Panc1 (cell line): ENCODE measurements around the gene TRMT5. TPM values are rescaled to one million over a fixed set of nuclear protein-coding genes. Genes with fewer than 3 reads are reported as not detected.

Source experiments
- ATAC-seq: fragments of 200-7000 bp; cut with Tn5 transposase; 2 replicates; pipeline ENCODE4 v1.9.1; 2020; ENCODE audit warnings: mild to moderate bottlenecking, moderate library complexity
- BruUV-seq: library from RNA; stranded (reverse); fragments of 400-500 nt; replicated peaks from 2 replicates; lab custom pipeline; 2021; lab: Mats Ljungman, UMichigan
- CTCF ChIA-PET: fragments of 300-600 bp; sonication (Branson Sonifier 250); formaldehyde crosslinking; loops from one replicate; lab custom pipeline; 2022; ENCODE audit warnings: antibody characterized with exemption; lab: Charles Lee
- POLR2A ChIA-PET: fragments of 300-600 bp; sonication (Branson Sonifier 250); formaldehyde crosslinking; loops from one replicate; lab custom pipeline; 2022; ENCODE audit warnings: antibody characterized with exemption; lab: Charles Lee
- DNase-seq: peaks from one replicate; pipeline ENCODE4 v3.0.0-alpha.2; 2010; ENCODE audit warnings: low read depth, low spot score
- H3K27ac ChIP-seq: 2 replicates; pipeline ENCODE4 v1.5.1; 2011; ENCODE audit warnings: mild to moderate bottlenecking, low read length, inconsistent platforms
- H3K27me3 ChIP-seq: fragments of 200-500 bp; sonication (Bioruptor generic); 2 replicates; pipeline ENCODE4 v1.6.0; 2014; ENCODE audit warnings: low read length, inconsistent platforms; ENCODE audit not compliant: control insufficient read depth, insufficient read depth
- H3K36me3 ChIP-seq: fragments of 200-500 bp; sonication (Bioruptor generic); 2 replicates; pipeline ENCODE4 v1.5.1; 2014; ENCODE audit warnings: inconsistent platforms, mild to moderate bottlenecking, low read length, moderate library complexity; ENCODE audit not compliant: control insufficient read depth, insufficient read depth
- H3K4me1 ChIP-seq: 2 replicates; pipeline ENCODE4 v1.5.1; 2011; ENCODE audit warnings: inconsistent platforms, mild to moderate bottlenecking, low read length, moderate library complexity; ENCODE audit not compliant: control insufficient read depth, insufficient read depth
- H3K4me3 ChIP-seq, 2 experiments: 2 replicates each; pipeline ENCODE4 v1.5.1; 2011 to 2012; ENCODE audit warnings: low read depth in 2 of 2, low read length in 2 of 2, mild to moderate bottlenecking in 2 of 2, inconsistent platforms in 1 of 2, moderate library complexity in 1 of 2
- H3K9me3 ChIP-seq: fragments of 200-500 bp; sonication (Bioruptor generic); 2 replicates; pipeline ENCODE4 v1.5.1; 2014; ENCODE audit warnings: low read depth, mild to moderate bottlenecking, inconsistent platforms, low read length, moderate library complexity; ENCODE audit not compliant: control insufficient read depth, insufficient read depth
- POLR2AphosphoS5 ChIP-seq: IDR thresholded peaks from 2 replicates; pipeline ENCODE4 v1.6.1; 2012; ENCODE audit warnings: mild to moderate bottlenecking, low read depth, low read length, moderate library complexity
- SIN3A ChIP-seq: IDR thresholded peaks from 2 replicates; pipeline ENCODE4 v1.6.1; 2012; ENCODE audit warnings: low read depth, mild to moderate bottlenecking, low read length, moderate library complexity, borderline replicate concordance; ENCODE audit not compliant: insufficient read depth
- TCF7L2 ChIP-seq: IDR thresholded peaks from 2 replicates; pipeline ENCODE4 v1.6.1; 2011; ENCODE audit warnings: mild to moderate bottlenecking, low read depth, low read length, inconsistent platforms
- in situ Hi-C: cut with HindIII; loops from 2 replicates; pipeline ENCODE4 v1.10.0; 2016; ENCODE audit warnings: low sequenced_read_pairs, low pct_unique_long_range_greater_than_20kb
- intact Hi-C: fragments of 100-400 bp; cut with micrococcal nuclease; formaldehyde crosslinking; loops from one replicate; pipeline ENCODE4 v1.10.0; 2022; ENCODE audit not compliant: unreplicated experiment
- total RNA-seq: library from RNA; stranded (reverse); gene quantifications from one replicate; pipeline ENCODE4 v1.2.1, GENCODE V29; 2021; ENCODE audit not compliant: unreplicated experiment
- TF ChIP-seq, protein P1 (sequence below), 2 experiments: IDR thresholded peaks; 2 replicates each; pipeline ENCODE4 v1.6.1; 2011 to 2012; ENCODE audit warnings: low read depth in 2 of 2, control low read depth in 1 of 2, low read length in 1 of 2, mild to moderate bottlenecking in 1 of 2, moderate library complexity in 1 of 2; ENCODE audit not compliant: insufficient read depth in 1 of 2
- TF ChIP-seq, protein P2 (sequence below): fragments of 450-650 bp; IDR thresholded peaks from 2 replicates; pipeline ENCODE4 v1.5.1; 2017; ENCODE audit warnings: mild to moderate bottlenecking

Gene TRMT5
- total RNA-seq, 1 experiment from 2014 or later = 14.9 TPM

DNA sequence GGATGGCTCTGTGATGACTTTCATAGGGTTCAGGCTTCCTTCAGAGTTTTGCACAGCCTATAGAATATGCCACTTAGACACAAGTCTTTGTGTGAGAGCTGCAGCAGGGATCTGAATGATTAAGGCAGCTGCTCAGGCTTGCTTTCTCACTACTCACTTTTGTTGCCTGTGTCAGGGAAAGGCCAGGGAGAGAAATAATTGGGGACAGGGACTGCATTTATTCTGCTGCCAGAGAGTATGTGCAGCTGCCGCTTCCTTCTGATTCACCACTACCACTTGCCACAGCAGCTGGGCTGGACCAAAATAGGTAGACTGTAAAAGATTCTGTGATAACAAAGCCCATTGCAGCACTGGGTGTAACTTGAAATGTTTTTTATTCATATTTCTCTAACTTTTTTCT, 49.7 kb downstream of the TRMT5 start:
- TF ChIP-seq POLR2AphosphoS5 = no peak
- TF ChIP-seq, protein P1, sequence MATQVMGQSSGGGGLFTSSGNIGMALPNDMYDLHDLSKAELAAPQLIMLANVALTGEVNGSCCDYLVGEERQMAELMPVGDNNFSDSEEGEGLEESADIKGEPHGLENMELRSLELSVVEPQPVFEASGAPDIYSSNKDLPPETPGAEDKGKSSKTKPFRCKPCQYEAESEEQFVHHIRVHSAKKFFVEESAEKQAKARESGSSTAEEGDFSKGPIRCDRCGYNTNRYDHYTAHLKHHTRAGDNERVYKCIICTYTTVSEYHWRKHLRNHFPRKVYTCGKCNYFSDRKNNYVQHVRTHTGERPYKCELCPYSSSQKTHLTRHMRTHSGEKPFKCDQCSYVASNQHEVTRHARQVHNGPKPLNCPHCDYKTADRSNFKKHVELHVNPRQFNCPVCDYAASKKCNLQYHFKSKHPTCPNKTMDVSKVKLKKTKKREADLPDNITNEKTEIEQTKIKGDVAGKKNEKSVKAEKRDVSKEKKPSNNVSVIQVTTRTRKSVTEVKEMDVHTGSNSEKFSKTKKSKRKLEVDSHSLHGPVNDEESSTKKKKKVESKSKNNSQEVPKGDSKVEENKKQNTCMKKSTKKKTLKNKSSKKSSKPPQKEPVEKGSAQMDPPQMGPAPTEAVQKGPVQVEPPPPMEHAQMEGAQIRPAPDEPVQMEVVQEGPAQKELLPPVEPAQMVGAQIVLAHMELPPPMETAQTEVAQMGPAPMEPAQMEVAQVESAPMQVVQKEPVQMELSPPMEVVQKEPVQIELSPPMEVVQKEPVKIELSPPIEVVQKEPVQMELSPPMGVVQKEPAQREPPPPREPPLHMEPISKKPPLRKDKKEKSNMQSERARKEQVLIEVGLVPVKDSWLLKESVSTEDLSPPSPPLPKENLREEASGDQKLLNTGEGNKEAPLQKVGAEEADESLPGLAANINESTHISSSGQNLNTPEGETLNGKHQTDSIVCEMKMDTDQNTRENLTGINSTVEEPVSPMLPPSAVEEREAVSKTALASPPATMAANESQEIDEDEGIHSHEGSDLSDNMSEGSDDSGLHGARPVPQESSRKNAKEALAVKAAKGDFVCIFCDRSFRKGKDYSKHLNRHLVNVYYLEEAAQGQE (IDR thresholded peaks at IDR 0.05; ENCODE audit: insufficient read depth in 1 of 2, low read depth in 2 of 2, low read length in 1 of 2) = no peak
- TF ChIP-seq, protein P2, sequence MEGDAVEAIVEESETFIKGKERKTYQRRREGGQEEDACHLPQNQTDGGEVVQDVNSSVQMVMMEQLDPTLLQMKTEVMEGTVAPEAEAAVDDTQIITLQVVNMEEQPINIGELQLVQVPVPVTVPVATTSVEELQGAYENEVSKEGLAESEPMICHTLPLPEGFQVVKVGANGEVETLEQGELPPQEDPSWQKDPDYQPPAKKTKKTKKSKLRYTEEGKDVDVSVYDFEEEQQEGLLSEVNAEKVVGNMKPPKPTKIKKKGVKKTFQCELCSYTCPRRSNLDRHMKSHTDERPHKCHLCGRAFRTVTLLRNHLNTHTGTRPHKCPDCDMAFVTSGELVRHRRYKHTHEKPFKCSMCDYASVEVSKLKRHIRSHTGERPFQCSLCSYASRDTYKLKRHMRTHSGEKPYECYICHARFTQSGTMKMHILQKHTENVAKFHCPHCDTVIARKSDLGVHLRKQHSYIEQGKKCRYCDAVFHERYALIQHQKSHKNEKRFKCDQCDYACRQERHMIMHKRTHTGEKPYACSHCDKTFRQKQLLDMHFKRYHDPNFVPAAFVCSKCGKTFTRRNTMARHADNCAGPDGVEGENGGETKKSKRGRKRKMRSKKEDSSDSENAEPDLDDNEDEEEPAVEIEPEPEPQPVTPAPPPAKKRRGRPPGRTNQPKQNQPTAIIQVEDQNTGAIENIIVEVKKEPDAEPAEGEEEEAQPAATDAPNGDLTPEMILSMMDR = no peak
- TF ChIP-seq SIN3A = no peak
- TF ChIP-seq TCF7L2 = no peak
- in situ Hi-C loops (no loop called here), intact Hi-C loops (no loop called here)
- no peaks in the 10 kb centered on the region for H3K9me3 ChIP-seq
- ATAC-seq (no peak), DNase-seq (no peak)
- no peaks in the 10 kb centered on the region for H3K27me3 ChIP-seq
- H3K4me3 ChIP-seq = no peak overlapping the region
- no peak overlapping the region for H3K27ac ChIP-seq
- no peaks in the 10 kb centered on the region for H3K36me3 ChIP-seq
- no peaks in the 10 kb centered on the region for H3K4me1 ChIP-seq
- ChIA-PET POLR2A (no interaction called here), CTCF (no interaction called here)
- BruUV-seq = no TSS peak

DNA sequence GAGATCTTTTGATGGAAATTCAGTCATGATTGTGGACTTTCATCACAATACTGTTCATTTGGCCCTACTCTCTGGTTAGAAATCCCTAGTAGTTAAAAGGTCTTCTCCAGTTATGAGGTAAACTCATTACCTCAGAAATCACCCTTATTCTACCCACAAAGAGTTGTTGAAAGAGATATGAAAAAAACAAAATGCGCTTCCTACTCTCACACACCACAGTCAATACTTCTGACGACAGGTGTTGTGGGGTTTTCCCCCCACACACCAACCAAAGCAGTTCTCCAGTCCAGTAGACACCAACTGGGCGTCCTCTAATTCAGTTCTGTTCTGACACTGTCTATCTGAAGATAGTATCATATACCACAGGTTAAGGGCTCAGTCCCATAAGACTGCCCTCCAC, 54.9 kb downstream of the TRMT5 start:
- Histone ChIP-seq H3K4me1 (no peaks in the 10 kb centered on the region), H3K36me3 (no peaks in the 10 kb centered on the region), H3K9me3 (no peaks in the 10 kb centered on the region), H3K27ac (no peak overlapping the region), H3K4me3 (no peak overlapping the region), H3K27me3 (no peaks in the 10 kb centered on the region)
- TF ChIP-seq POLR2AphosphoS5 (no peak), TCF7L2 (no peak), SIN3A (no peak)
- TF ChIP-seq, protein P2 = no peak
- TF ChIP-seq, protein P1 (IDR thresholded peaks at IDR 0.05; ENCODE audit: insufficient read depth in 1 of 2, low read depth in 2 of 2, low read length in 1 of 2) = no peak
- ChIA-PET CTCF (no interaction called here), POLR2A (no interaction called here)
- DNase-seq (no peak), ATAC-seq (no peak)
- BruUV-seq = no TSS peak
- intact Hi-C loops = no loop called here
- in situ Hi-C loops = no loop called here
